CD4-positive, alpha-beta T cell treated with Interleukin-15 for 4 hours (primary cell): Measurements from ENCODE around the gene FAM3B.

ENCODE experiments used
- DNase-seq: peaks from one replicate; pipeline ENCODE4 v3.0.0-alpha.2; 2020; ENCODE audit warnings: low spot score

FAM3B gene

DNA sequence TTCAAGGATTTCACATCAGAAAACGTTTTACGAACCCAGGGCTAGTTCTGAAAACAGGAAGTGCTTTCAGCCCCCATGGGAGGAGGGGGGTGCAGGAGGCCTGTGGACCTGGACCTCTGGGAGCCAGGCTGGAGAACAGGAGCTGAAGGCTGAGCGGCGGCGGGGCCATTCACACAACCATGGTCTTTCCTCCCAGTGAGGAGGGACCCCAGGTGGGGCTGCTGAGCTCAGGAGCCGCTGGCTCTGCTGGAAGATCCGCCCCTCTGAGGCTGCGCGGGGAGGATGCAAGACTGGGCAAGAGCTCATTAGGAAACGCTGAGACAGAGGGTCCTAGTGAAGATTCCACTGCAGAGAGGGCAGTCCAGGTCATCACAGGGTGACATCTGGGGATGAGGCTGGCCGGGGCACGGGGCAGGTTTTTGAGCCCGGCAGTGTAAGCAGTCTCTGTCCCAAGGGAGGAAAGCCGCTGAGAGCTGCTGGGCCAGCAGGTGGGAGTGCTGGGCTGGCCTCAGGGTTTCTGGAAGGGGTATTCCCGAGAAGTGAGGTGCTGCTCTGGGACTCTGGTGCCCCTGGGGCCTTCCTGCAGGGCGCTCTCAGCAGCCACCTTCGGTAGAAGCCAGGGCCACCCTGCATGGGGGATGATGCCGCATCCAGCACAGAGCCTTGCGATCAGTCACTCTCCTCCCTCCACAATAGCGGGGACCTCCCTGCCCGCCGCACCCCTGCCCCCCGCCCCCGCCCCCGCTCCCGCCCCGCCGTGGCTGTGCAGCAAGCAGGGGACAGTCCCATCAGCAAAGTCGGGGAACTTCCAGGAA is 52.7 kb downstream of the FAM3B start:
- DNase-seq: peak; percentile 13

DNA sequence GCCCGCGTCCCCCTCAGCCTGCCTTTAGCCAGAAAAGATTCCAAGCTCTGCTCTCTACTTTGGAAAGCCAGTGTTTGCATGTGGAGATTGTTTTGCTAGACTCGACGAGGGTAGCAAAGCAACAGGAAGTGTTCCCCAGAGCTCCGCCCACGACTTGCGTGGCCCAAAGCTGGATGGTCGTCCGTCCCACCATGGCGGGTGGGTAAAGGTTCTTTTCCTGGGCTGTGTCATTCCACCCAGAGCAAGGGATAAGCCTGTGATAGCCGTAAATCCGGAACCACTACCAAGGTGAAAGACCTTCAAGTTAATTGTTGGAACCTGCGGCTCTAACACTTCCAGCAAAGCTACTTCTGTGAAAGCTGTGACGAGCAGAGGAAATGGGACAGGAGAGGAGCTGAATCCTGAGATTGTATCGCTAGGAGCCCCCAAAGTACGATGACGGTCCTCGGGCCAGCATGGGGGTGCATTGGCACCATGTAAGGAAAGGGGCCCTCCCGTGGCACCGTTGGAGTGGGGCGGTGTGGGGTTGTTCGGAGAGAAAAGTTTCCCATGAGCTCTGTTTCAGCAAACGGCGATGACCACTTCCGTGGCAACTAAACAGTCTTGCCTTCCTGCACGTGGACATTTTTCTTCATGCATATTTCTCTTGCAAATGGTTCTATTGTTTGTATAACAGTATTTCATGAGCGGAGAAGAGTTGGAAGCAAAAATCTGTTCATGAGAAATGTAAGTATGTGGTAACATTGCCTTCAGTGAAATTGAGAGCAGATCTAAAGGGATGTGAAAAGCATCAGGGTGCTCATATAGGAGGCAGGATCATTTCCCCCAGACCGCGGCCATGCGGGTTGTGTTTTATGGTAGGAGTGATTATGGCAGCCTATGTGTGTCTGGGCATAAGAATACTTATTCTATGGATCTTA is 53.6 kb downstream of the FAM3B start:
- DNase-seq: peak; percentile 22

DNA sequence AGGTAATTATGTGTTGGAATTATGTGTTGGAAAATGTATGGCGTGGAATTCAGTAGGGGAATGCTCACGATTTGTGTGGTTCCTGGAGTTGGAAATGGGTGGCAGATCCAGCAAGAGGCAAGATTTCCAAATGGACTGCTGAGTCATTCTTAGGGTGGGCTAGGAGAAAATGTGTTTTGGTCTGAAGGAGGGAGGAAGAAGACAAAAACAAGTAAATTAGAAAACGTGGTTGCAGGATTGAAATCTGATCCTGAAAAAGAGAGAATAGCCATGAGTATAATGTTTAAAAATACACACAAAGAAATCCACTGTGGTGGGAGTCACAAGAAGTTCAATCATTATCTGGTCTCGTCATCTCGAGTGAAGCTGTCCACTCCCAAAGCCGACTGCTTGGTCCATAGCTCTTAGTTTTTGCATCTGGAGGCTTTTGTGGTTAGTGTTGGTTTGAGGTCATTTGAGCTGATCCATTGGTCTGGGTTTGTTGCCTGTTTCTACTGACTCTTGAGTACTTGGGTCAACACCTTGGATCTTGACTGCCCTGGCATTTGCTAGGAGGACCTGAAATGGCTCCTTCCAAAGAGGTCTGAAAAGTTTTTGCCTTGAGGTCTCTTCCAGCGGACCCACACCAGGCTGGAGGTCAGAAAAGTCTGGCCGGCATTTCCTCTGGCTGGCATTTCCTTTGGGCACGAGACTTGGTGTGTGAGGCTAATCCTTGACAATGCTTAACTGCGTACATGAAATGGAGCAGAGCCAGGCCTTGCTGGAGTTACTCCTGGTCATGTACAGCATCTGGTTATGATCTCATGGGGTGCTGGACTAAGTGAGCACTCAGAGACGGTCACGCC is 54.5 kb downstream of the FAM3B start:
- no peak for DNase-seq

GRCh38 chr21:41371685-41372030 is 55.1 kb downstream of the FAM3B start:
- DNase-seq: no peak

DNA sequence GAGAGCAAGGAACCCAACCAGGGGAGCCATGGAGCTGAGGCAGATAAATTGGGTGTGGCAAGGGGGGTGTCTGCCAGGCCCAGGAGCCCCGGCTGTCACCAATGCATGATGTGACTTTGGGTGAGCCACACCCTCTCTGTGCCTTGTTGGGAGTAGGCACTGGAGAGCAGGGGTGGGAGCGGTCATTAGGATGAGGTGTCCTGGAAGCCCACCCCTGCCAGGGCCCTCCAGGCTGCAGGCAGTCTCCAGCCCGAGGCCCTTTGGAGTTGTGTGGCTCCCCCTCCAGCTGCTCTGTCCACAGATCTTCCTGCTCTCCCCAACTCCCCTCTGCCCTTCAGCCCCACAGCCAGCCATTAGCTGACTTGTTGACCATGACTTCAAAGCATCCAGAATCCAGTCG is 56.7 kb downstream of the FAM3B start:
- no peak for DNase-seq

GRCh38 chr21:41373763-41374162 is 57.2 kb downstream of the FAM3B start:
- DNase-seq: no peak

- no peak for DNase-seq
These were observed 57.6 kb downstream of the FAM3B start for GRCh38 chr21:41374177-41374712.

GRCh38 chr21:41374867-41375533 is 58.4 kb downstream of the FAM3B start:
- DNase-seq: no peak

GRCh38 chr21:41375875-41376274 is 59.3 kb downstream of the FAM3B start:
- DNase-seq: no peak

GRCh38 chr21:41377715-41378114 is 61.1 kb downstream of the FAM3B start:
- no peak for DNase-seq

DNA sequence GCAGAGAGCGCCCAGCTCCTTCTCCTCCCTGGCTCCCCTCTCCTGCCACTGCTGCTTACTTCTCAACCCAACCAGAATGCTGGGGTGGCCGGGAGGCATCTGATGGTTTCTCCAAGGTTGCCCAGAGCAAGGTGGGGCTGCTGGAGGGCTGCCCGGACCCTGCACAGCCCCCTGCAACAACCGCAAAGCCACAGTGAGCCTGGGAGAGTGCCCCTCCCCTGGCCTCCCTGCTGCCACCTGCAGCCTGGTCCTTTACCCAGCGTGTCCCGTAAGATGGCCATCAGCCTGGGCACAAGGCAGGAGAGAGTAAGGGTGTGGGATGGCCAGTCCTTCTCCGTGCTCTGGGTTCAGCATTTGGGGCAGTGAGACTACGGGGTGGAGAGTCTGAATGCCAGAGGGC is 62.2 kb downstream of the FAM3B start:
- no peak for DNase-seq

GRCh38 chr21:41379901-41380300 is 63.3 kb downstream of the FAM3B start:
- DNase-seq: no peak

DNA sequence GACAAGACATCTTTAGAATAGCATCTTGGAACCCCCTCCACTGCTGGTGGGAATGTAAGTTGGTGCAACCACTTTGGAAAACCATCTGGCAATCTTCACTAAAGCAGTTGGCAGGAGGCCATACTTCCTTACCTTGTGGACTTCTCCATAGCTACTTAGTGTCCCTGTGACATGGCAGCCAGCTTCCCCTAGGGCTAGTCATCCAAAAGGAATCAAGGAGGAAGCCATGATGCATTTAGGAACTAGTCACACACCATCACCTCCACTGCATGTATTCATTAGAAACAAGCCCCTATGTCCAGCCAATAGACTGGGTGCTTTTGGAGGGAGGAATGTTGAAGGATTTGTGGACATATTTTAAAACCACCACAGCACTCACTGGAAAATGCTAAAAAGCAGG is 65.1 kb downstream of the FAM3B start:
- DNase-seq: no peak

- DNase-seq: no peak
These were observed 70.6 kb downstream of the FAM3B start for GRCh38 chr21:41387042-41387819.

GRCh38 chr21:41387824-41388223 is 71.2 kb downstream of the FAM3B start:
- DNase-seq: no peak

- DNase-seq: no peak
These were observed 71.7 kb downstream of the FAM3B start for GRCh38 chr21:41388259-41388658.

- no peak for DNase-seq
These were observed 73.5 kb downstream of the FAM3B start for GRCh38 chr21:41390043-41390639.

DNA sequence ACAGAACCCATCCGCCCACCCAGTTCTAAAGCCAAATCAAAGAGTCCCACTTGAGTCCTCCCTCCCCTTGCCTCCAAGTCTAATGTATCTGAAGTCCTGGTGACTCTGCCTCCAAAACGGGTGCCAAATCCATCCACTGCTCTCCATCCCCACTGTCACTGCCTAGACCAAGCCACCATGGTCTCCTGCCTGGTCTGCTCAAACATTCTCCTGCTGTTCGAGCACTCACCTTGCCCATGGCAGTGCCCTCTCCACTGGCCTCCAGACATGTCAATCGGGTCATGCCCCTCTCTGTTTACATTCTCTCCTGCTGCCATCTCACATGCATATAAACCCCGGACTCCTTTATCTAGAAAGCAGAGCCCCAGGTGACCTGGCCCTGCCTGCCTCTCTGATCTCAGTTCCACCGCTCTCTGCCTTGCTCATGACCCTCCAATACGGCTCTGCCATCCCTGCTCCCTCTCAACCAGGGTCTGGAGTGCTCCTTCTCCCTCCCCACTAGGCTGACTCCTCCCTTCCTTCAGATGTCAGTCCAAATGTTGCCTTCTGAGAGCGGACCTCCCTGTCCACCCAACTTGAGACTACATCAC is 77.4 kb downstream of the FAM3B start:
- no peak for DNase-seq

DNA sequence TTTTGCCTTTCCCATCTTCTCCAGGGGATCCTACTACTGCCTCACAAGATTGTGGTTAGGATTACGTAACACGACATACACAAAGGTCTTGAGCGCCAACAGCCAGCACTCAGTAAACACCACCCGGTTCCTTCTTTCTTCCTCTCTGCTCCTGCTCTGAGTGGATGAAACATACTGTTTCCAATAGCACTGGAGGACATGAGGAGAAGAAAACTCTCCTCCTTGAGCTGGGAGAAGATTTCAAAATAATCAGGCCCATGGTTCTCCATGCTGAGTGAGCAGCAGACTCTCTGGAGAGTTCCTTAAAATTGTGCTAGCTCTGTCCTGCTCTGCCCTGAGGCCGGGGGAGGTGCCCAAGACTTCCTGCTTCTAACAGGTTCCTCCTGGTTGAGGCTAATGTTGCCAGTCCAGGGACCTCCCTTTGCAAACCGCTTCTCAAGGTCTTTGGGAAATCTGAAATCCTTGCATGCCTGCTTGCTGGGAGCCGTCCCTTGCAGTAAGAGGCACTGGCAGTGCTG is 80.0 kb downstream of the FAM3B start:
- no peak for DNase-seq

GRCh38 chr21:41397471-41397891 is 80.9 kb downstream of the FAM3B start:
- DNase-seq: no peak
